22Rv1 (cell line): Measurements from ENCODE around the gene SNU13.

Source experiments
- H3K27ac ChIP-seq: fragments of 450-650 bp; 2 replicates; pipeline ENCODE4 v1.5.1; 2017
- ZFX ChIP-seq: fragments of 450-650 bp; IDR thresholded peaks from 2 replicates; pipeline ENCODE4 v1.6.1; 2017; ENCODE audit warnings: antibody characterized with exemption, borderline replicate concordance
- TF ChIP-seq, protein P1 (sequence below): fragments of 450-650 bp; IDR thresholded peaks from 2 replicates; pipeline ENCODE4 v1.5.1; 2017; ENCODE audit warnings: mild to moderate bottlenecking

The SNU13 gene

DNA sequence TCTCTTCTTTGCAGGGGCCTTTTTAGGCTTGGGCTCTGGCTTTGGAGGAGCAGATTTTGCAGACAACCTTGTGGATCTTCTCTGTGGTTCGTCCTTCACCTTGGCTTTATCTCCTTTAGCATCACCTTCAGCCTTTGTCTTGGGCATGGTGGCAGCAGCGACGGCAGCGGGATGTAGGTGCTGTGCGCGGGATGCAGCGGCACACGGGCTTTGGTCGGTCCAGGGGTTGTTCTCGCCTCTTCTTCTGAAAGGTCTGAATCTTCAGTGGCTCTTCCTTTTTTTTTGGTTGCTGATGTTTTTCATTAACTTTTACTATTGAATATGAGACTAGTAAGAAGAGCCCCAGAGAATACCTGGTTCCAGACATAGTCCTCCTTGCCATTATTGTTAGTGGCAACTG lies 20.7 kb upstream of the SNU13 start:
- TF ChIP-seq, protein P1, sequence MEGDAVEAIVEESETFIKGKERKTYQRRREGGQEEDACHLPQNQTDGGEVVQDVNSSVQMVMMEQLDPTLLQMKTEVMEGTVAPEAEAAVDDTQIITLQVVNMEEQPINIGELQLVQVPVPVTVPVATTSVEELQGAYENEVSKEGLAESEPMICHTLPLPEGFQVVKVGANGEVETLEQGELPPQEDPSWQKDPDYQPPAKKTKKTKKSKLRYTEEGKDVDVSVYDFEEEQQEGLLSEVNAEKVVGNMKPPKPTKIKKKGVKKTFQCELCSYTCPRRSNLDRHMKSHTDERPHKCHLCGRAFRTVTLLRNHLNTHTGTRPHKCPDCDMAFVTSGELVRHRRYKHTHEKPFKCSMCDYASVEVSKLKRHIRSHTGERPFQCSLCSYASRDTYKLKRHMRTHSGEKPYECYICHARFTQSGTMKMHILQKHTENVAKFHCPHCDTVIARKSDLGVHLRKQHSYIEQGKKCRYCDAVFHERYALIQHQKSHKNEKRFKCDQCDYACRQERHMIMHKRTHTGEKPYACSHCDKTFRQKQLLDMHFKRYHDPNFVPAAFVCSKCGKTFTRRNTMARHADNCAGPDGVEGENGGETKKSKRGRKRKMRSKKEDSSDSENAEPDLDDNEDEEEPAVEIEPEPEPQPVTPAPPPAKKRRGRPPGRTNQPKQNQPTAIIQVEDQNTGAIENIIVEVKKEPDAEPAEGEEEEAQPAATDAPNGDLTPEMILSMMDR: no peak
- no peak for TF ChIP-seq ZFX
- H3K27ac ChIP-seq: no peak overlapping the region

DNA sequence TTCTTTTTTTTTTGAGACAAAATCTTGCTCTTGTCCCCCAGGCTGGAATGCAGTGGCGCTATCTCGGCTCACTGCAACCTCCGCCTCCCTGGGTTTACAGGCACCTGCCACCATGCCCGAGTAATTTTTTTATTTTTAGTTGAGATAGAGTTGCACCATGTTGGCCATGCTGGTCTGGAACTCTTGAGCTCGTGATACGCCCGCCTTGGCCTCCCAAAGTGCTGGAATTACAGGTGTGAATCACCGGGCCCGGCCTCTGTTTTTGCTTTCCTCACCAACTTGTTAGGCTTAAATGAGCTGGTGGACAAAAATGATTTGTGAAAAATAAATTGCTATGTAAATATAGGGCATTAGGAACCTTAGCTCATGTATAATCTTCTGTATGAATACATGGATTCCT lies 14.1 kb upstream of the SNU13 start:
- no peak overlapping the region for H3K27ac ChIP-seq
- no peak for TF ChIP-seq ZFX
- TF ChIP-seq, protein P1: no peak

DNA sequence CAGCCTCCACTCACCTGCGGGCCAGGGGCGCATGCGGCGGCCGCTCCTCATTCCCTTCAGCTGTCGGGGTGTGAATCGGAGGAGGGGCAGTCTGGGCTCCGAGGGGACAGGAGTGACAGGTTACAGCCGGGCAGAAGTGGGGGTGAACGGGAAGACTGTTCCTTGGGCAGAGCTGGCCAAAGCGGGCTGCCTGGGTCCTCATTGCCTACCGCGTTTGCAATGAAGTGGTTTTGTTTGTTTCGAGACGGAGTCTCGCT lies 11.4 kb upstream of the SNU13 start:
- H3K27ac ChIP-seq: no peak overlapping the region
- TF ChIP-seq ZFX: no peak
- TF ChIP-seq, protein P1: no peak

DNA sequence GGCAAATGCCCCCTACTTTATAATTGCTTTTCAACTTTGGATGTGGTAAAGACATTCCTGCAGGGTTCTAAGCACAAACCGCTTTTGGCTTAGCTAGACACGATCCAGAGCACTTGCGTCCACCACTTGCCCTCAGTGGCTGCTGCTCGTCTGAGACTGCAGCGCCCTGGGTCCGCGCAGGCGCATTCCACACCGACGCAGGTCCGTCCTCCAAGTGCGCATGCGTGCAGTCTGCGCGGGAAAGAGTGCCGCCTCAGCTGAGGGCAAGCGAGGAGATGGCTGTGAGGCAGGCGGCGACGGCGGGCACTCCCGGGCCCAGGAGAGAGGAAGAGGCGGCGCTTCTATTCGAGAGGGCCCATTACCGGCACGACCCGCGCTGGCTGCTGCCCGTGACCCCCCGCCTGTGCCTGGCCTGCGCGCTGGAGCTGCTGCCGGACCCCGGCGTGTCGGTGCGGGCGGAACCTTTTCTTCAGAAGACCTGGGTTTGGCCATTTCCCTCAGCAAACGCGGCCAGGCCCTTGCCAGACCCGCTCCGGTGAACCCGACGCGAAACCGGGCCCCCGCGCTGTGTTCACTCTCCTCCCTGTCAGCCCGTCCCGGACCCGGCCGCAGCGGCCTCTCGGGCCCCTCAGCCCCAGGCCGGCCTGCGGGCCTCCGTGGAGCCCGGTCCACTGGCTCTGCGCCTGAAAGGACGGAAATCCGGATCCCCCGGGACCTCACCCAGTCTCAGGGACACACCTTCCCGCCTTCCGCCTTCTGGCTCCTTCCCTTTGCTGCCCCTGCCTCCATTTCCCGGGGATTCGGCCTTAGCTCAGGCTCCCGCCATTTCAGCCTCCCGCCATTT lies 10.8 kb upstream of the SNU13 start, which contains the start of gene MEI1:
Gene MEI1 (plus strand): TSS at position 240 of the 844 bp plus-strand sequence. CDS start 36 bp downstream, at position 276.
- no peak within 1 kb of the TSS for H3K27ac ChIP-seq
- TF ChIP-seq ZFX: no peak
- TF ChIP-seq, protein P1: no peak

DNA sequence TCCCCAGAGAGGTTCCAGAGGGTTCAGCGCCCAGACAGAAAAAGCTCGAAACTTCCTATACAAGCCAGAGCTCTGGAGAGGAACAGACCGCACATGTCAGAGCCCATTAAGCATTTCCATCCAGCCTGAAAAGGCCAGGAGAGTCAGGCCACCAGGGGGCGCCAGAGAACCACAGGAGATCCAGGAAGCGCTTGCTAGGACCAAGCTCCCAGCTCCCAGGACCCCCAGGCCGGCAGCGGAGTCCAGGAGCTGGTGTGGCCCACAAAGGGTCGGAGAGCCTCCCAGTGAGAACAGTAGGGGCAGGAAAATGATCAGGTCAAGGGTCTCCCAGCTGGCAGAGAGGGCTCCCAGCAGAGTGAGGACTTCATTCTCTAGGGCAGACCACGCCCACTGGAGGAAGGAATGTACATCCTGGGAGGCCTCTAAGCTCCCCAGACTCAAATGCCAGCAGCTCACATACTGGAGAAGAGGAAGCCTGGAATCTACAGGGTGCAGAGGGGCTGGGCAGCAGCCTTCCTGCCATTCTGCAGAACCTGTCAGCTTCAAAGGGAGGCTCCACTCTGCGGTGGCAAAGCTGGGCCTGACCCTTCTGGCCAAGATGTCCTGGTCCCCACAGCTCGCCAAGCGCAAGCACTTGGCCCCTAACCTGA lies 8.6 kb upstream of the SNU13 start:
- no peak overlapping the region for H3K27ac ChIP-seq
- TF ChIP-seq, protein P1: peak; percentile 97
- no peak for TF ChIP-seq ZFX

DNA sequence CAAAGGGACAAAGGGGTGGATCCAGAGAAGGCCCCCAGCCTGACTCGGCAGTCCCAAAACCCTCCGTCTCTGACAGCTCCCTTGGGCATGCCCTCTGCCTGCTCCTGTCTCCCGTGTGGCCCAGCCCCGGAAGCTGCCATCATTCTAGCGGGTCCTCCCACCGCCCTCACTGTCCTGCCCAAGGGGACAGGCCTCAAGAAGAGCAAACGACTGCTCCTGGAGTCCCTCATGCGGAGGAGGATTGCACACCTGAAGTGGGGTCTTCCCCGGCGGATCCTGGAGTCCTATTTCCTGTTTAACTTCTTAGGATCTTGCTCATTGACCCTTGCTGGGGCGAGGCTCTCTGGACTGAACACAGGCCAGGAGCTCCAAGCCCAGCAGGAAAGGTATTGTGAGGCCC lies 8.0 kb upstream of the SNU13 start:
- H3K27ac ChIP-seq: no peak overlapping the region
- TF ChIP-seq, protein P1: no peak
- TF ChIP-seq ZFX: no peak

DNA sequence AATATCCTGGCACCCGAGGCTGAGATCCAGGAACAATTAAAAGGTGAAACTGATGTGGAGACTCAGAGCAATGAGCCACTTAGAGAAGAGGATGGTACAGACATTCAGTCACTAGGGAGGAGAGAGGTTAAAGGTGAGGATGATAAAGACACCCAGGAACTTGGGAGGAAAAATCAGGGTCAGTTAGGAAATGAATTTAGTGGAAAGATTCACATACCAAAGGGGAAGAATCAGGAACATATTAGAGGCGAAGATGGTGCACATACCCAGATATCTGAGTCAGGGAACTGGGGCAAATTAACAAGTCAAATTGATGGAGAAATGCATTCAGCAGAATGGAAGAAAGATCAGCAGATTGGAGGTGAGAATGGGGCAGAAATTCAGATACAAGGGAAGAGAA lies 6.5 kb upstream of the SNU13 start:
- H3K27ac ChIP-seq: no peak overlapping the region
- no peak for TF ChIP-seq ZFX
- TF ChIP-seq, protein P1: no peak
